BE2C (cell line): Measurements from ENCODE around the gene CHCHD6.

Experiments
- DNase-seq: peaks from one replicate; pipeline ENCODE4 v3.0.0-alpha.2; 2020
- H3K27me3 ChIP-seq: fragments of 250-450 bp; sonication (Bioruptor Pico); 2 replicates; pipeline ENCODE4 v1.5.1; 2020; ENCODE audit warnings: mild to moderate bottlenecking
- H3K36me3 ChIP-seq: fragments of 250-450 bp; sonication (Bioruptor Pico); 2 replicates; pipeline ENCODE4 v1.5.1; 2020; ENCODE audit warnings: mild to moderate bottlenecking
- H3K4me1 ChIP-seq: fragments of 250-450 bp; sonication (Bioruptor Pico); 2 replicates; pipeline ENCODE4 v1.5.1; 2020
- H3K4me3 ChIP-seq: 2 replicates; pipeline ENCODE4 v1.5.1; 2011; ENCODE audit warnings: low read depth, low read length
- H3K9me3 ChIP-seq: fragments of 250-450 bp; sonication (Bioruptor Pico); 2 replicates; pipeline ENCODE4 v1.5.1; 2020
- TF ChIP-seq, protein P1 (sequence below): IDR thresholded peaks from 2 replicates; pipeline ENCODE4 v1.5.1; 2012; ENCODE audit warnings: mild to moderate bottlenecking, low read depth, low read length

CHCHD6 gene

DNA sequence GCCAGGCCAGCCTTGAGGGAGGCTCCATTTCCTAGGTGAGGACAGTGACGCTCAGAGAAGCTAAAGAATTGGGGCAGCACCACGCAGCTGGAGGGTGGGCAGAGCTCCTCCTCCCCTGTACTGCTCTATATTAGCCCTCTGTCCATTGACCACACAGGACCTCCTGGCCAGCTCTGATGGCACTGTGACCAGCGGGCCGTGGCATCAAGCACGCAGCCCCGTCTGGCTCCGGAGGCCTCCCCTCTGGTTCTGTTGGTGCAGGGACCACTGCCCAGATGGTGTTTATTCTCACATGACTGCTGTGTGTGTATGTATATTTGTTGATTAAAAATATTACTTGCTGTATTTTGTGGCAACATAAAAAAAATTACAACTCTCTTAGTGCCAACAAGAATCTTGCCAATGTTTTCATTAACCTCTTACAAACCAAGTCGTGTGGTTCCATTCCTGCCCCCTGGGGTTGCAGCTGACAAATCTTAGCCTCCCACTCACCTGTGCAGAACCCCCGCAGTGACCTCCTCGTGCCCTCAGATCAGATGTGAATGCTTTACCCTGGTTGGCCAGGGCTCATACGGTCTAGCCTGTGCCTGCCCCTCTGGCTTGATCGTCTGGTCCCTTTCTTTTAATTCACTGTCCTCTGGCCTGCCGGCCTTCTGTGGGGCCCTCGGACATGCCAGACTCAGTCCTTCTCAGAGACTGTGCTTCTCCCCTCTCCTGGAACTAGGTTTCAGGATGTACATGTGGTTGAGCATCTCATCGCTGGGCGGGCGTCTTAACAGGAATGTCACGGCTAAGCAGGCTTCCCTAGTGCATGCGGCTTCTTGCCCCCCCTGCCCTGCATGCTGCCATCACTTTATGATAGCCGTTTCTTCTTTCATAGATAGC is 14.8 kb downstream of the CHCHD6 start:
- no peak for DNase-seq
- H3K9me3 ChIP-seq: no peaks in the 10 kb centered on the region
- TF ChIP-seq, protein P1, sequence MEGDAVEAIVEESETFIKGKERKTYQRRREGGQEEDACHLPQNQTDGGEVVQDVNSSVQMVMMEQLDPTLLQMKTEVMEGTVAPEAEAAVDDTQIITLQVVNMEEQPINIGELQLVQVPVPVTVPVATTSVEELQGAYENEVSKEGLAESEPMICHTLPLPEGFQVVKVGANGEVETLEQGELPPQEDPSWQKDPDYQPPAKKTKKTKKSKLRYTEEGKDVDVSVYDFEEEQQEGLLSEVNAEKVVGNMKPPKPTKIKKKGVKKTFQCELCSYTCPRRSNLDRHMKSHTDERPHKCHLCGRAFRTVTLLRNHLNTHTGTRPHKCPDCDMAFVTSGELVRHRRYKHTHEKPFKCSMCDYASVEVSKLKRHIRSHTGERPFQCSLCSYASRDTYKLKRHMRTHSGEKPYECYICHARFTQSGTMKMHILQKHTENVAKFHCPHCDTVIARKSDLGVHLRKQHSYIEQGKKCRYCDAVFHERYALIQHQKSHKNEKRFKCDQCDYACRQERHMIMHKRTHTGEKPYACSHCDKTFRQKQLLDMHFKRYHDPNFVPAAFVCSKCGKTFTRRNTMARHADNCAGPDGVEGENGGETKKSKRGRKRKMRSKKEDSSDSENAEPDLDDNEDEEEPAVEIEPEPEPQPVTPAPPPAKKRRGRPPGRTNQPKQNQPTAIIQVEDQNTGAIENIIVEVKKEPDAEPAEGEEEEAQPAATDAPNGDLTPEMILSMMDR: no peak
- no peaks in the 10 kb centered on the region for H3K36me3 ChIP-seq
- no peaks in the 10 kb centered on the region for H3K27me3 ChIP-seq
- no peak overlapping the region for H3K4me3 ChIP-seq
- peaks cover 6% of the 10 kb centered on the region for H3K4me1 ChIP-seq

DNA sequence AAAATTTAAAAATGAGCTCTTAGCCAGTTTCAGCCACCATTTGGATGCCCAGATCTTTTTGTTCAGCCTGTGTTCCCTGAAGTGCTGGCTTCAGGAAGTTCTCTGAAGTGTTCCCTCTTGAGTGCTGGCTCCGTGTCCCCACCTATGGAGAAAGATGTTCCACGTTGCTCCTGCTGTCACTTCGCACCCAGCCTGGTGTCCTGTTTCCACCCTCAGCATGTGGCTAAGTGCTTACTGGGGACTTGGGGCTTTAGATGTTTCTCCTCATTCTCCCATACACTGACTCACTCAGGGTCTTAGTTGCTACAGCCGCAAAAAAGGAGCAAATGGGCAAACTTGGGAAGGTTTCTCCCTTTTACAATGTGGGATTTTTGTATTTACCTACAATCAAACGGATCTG is 16.6 kb downstream of the CHCHD6 start:
- no peaks in the 10 kb centered on the region; the same call in 1 of the 2 replicates for H3K36me3 ChIP-seq
- TF ChIP-seq, protein P1: no peak
- H3K4me3 ChIP-seq: no peak overlapping the region
- DNase-seq: no peak
- no peaks in the 10 kb centered on the region for H3K27me3 ChIP-seq
- H3K9me3 ChIP-seq: no peaks in the 10 kb centered on the region; the same call in 1 of the 2 replicates
- peaks cover 6% of the 10 kb centered on the region for H3K4me1 ChIP-seq

GRCh38 chr3:126721246-126721645 is 17.2 kb downstream of the CHCHD6 start:
- no peak for DNase-seq
- Histone ChIP-seq H3K4me1 (peaks cover 6% of the 10 kb centered on the region), H3K4me3 (no peak overlapping the region), H3K36me3 (no peaks in the 10 kb centered on the region; the same call in 1 of the 2 replicates), H3K27me3 (no peaks in the 10 kb centered on the region), H3K9me3 (peaks cover 2% of the 10 kb centered on the region; the same call in 1 of the 2 replicates)
- TF ChIP-seq, protein P1: no peak

GRCh38 chr3:126723237-126723636 is 19.2 kb downstream of the CHCHD6 start:
- Histone ChIP-seq H3K27me3 (no peaks in the 10 kb centered on the region), H3K4me1 (peaks cover 6% of the 10 kb centered on the region), H3K4me3 (no peak overlapping the region), H3K9me3 (peaks cover 2% of the 10 kb centered on the region; the same call in 1 of the 2 replicates), H3K36me3 (no peaks in the 10 kb centered on the region; the same call in 1 of the 2 replicates)
- no peak for DNase-seq
- TF ChIP-seq, protein P1: no peak

DNA sequence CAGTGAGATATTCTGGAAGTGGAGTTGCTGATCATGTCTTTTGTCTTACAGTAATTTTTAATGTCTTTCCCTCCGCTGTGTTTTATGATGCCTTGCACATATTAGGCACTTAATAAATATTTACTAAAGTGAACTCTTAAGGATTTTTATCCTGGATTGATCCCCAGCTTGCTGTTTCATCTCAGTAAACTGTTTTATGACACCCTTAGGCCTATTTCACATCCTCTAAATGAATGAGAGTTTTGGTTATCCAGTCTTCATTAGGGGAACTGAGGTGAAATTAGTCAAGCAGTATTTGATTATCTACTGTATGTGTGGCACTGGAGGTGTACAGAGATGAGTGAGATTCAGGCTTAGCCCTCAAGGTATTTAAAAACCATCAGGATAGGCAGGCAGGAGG is 19.8 kb downstream of the CHCHD6 start:
- TF ChIP-seq, protein P1: no peak
- H3K27me3 ChIP-seq: no peaks in the 10 kb centered on the region
- H3K36me3 ChIP-seq: no peaks in the 10 kb centered on the region; the same call in 1 of the 2 replicates
- peaks cover 5% of the 10 kb centered on the region for H3K4me1 ChIP-seq
- H3K4me3 ChIP-seq: no peak overlapping the region
- no peak for DNase-seq
- H3K9me3 ChIP-seq: peaks cover 2% of the 10 kb centered on the region; the same call in 1 of the 2 replicates

DNA sequence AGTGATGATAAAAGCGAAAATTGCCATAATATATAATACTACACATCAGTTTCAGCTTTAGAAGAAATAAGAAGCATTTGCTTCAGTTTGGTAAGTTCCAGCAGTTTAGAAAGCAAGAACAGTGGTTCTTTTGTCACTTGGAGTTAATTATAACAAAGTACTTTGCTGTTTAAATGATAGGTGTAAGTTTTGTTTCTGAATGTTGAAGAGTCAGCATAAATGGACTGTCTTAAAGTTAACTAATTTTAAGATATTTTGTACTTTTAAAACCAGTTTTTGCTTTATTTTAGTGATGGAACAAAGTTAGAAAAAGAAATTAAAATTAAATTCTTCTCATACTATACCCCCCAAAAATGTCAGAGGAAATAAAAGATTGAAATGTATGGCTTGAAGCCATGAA is 24.6 kb downstream of the CHCHD6 start:
- TF ChIP-seq, protein P1: no peak
- Histone ChIP-seq H3K9me3 (peaks cover 2% of the 10 kb centered on the region; the same call in 1 of the 2 replicates), H3K4me3 (no peak overlapping the region), H3K27me3 (no peaks in the 10 kb centered on the region), H3K36me3 (no peaks in the 10 kb centered on the region; the same call in 1 of the 2 replicates), H3K4me1 (no peaks in the 10 kb centered on the region)
- no peak for DNase-seq
